Neuronal stem cell (in vitro differentiated cells): ENCODE measurements around the gene TNP2.
A peak's percentile ranks its signal among the peaks of the same experiment; 100 is the strongest.
"Not testable (repeated sequence)": the region's sequence is repeated elsewhere in the genome, so short reads cannot be mapped to it uniquely, and the experiment has no call there.

ENCODE experiments used
- DNase-seq: peaks from one replicate; pipeline ENCODE4 v3.0.0-alpha.2; 2013; ENCODE audit warnings: low spot score
- H2AFZ ChIP-seq: one replicate; pipeline ENCODE4 v1.6.1; 2013; ENCODE audit warnings: mild to moderate bottlenecking, low read length, inconsistent platforms
- H2AK5ac ChIP-seq: 2 replicates; pipeline ENCODE4 v1.6.1; 2013; ENCODE audit warnings: low read depth, mild to moderate bottlenecking, inconsistent platforms, low read length, moderate library complexity, mixed read lengths
- H2BK120ac ChIP-seq: 2 replicates; pipeline ENCODE4 v1.6.1; 2013; ENCODE audit warnings: low read depth, mild to moderate bottlenecking, inconsistent platforms, low read length, moderate library complexity, mixed read lengths
- H2BK12ac ChIP-seq: one replicate; pipeline ENCODE4 v1.6.1; 2013; ENCODE audit warnings: low read length, inconsistent platforms
- H2BK15ac ChIP-seq: 2 replicates; pipeline ENCODE4 v1.6.1; 2013; ENCODE audit warnings: mild to moderate bottlenecking, low read length, inconsistent platforms, mixed read lengths
- H2BK5ac ChIP-seq: one replicate; pipeline ENCODE4 v1.6.1; 2013; ENCODE audit warnings: inconsistent platforms, mild to moderate bottlenecking, low read length, moderate library complexity
- H3K14ac ChIP-seq: one replicate; pipeline ENCODE4 v1.6.1; 2013; ENCODE audit warnings: low read length, inconsistent platforms
- H3K18ac ChIP-seq: 2 replicates; pipeline ENCODE4 v1.6.1; 2013; ENCODE audit warnings: low read length, inconsistent platforms
- H3K23ac ChIP-seq: 2 replicates; pipeline ENCODE4 v1.6.1; 2013; ENCODE audit warnings: low read depth, mild to moderate bottlenecking, mixed read lengths, low read length, inconsistent platforms; ENCODE audit not compliant: poor library complexity
- H3K27ac ChIP-seq: replicated peaks from 3 replicates; pipeline ENCODE4 v1.5.1; 2013; ENCODE audit warnings: low read length, inconsistent platforms
- H3K27me3 ChIP-seq, 3 experiments: 2 replicates each; pipeline ENCODE4 v1.6.1; 2013; ENCODE audit warnings: low read length in 3 of 3, mild to moderate bottlenecking in 2 of 3, inconsistent platforms in 1 of 3, low read depth in 1 of 3, mixed read lengths in 1 of 3, moderate library complexity in 1 of 3; ENCODE audit not compliant: control insufficient read depth in 3 of 3, insufficient read depth in 3 of 3
- H3K36me3 ChIP-seq, 2 donors: replicated peaks in 1 of 2; 2 replicates each; pipeline ENCODE4 v1.6.1; 2013; ENCODE audit warnings: low read length in 2 of 2; ENCODE audit not compliant: control insufficient read depth in 2 of 2, insufficient read depth in 2 of 2
- H3K4ac ChIP-seq: 2 replicates; pipeline ENCODE4 v1.6.1; 2013; ENCODE audit warnings: inconsistent platforms, mild to moderate bottlenecking, low read length, moderate library complexity
- H3K4me1 ChIP-seq, 2 donors: 1 replicate in 1 of 2; 2 replicates in 1 of 2; pipeline ENCODE4 v1.6.1; 2013; ENCODE audit warnings: low read length in 2 of 2, low read depth in 1 of 2; ENCODE audit not compliant: control insufficient read depth in 2 of 2, insufficient read depth in 1 of 2
- H3K4me2 ChIP-seq: one replicate; pipeline ENCODE4 v1.6.1; 2013; ENCODE audit warnings: mild to moderate bottlenecking, low read length, inconsistent platforms; ENCODE audit not compliant: insufficient read depth, poor library complexity, severe bottlenecking
- H3K4me3 ChIP-seq, 2 donors: 2 replicates each; pipeline ENCODE4 v1.5.1; 2013; ENCODE audit warnings: low read length in 2 of 2, mild to moderate bottlenecking in 2 of 2, inconsistent platforms in 1 of 2, moderate library complexity in 1 of 2
- H3K79me1 ChIP-seq: one replicate; pipeline ENCODE4 v1.6.1; 2013; ENCODE audit warnings: low read depth, mild to moderate bottlenecking, inconsistent platforms, low read length, moderate library complexity
- H3K9ac ChIP-seq: one replicate; pipeline ENCODE4 v1.6.1; 2013; ENCODE audit warnings: mild to moderate bottlenecking, low read depth, low read length, inconsistent platforms; ENCODE audit not compliant: poor library complexity
- H3K9me3 ChIP-seq, 2 donors: replicated peaks in 1 of 2; 2 replicates each; pipeline versions ENCODE3 to v1.6.1; 2013; ENCODE audit warnings: low read length in 2 of 2, mild to moderate bottlenecking in 2 of 2, inconsistent platforms in 1 of 2, low read depth in 1 of 2, mixed read lengths in 1 of 2, moderate library complexity in 1 of 2; ENCODE audit not compliant: control insufficient read depth in 2 of 2, insufficient read depth in 1 of 2
- H4K8ac ChIP-seq: one replicate; pipeline ENCODE4 v1.6.1; 2013; ENCODE audit warnings: low read depth, mild to moderate bottlenecking, inconsistent platforms, low read length, moderate library complexity
- H4K91ac ChIP-seq: one replicate; pipeline ENCODE4 v1.6.1; 2013; ENCODE audit warnings: low read length, low read depth, mild to moderate bottlenecking, inconsistent platforms; ENCODE audit not compliant: poor library complexity
- WGBS, 2 donors: extraction: QIAGEN DNeasy Blood & Tissue Kit; methylation state at CpG; one replicate each; pipeline ENCODE4 v1.1.7; 2013; ENCODE audit warnings: missing lambda C conversion rate in 2 of 2, mixed read lengths in 1 of 2; ENCODE audit not compliant: insufficient read length in 2 of 2, insufficient replicate concordance in 1 of 2; ENCODE audit errors: extremely low coverage in 2 of 2; 5-methylcytosine and 5-hydroxymethylcytosine counted together

TNP2 gene

GRCh38 chr16:11298950-11299547 is 29.9 kb upstream of the TNP2 start:
- not testable (repeated sequence) for H2BK15ac ChIP-seq, H2BK5ac ChIP-seq, H3K4ac ChIP-seq, H2AK5ac ChIP-seq, H4K8ac ChIP-seq, H3K36me3 ChIP-seq, H3K27me3 ChIP-seq, H2AFZ ChIP-seq, H3K4me3 ChIP-seq, H3K23ac ChIP-seq, H3K18ac ChIP-seq, DNase-seq, H3K9me3 ChIP-seq, H3K9ac ChIP-seq, H2BK12ac ChIP-seq, H2BK120ac ChIP-seq, H3K4me2 ChIP-seq, H3K27ac ChIP-seq, H3K14ac ChIP-seq, H4K91ac ChIP-seq, H3K79me1 ChIP-seq
- peaks cover 2 to 16% of the 10 kb centered on the region in 2 donors for H3K4me1 ChIP-seq
- no CpG with 5 or more reads among the region's 13 CpGs for WGBS, 2 donors

DNA sequence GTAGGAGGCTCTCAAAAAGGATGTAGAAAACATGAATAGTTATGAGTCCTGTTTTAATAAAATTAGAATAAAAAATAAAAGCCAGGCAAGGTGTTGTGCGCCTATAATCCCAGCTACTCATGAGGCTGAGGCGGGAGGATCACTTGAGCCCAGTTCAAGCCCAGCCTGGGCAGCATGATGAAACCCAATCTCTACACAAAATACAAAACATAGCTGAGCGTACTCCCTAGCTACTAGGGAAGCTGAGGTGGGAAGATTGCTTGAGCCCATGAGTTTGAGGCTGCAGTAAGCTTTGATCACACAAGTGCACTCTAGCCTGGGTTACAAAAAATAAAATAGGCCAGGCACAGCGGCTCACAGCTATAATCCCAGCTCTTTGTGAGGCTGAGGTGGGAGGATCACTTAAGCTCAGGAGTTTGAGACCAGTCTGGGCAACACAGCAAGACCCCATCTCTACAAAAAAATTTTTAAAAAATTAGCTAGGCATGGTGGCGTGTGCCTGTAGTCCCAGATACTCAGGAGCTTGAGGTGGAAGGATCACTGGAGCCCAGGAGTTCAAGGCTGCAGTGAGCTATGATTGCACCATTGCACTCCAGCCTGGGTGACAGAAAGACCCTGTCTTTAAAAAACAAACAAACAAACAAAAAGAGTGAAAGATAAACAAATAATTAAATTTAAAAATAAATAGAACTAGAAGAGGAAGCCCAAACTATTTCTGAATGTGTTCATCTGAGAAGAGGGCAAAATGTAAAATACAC is 29.2 kb upstream of the TNP2 start:
- DNase-seq, result no peak
- no peak overlapping the region for H2BK12ac ChIP-seq

GRCh38 chr16:11297492-11298142 is 28.5 kb upstream of the TNP2 start:
- Histone ChIP-seq H3K18ac (peak overlapping the region; percentile 49), H3K9ac (no peak overlapping the region), H3K27me3 (no peaks in the 10 kb centered on the region), H2BK5ac (no peak overlapping the region), H3K14ac (no peak overlapping the region), H3K27ac (no peak overlapping the region), H3K4me1 (peaks cover 2 to 16% of the 10 kb centered on the region in 2 donors), H4K91ac (no peak overlapping the region), H3K4me2 (no peak overlapping the region), H3K4me3 (peak overlapping the region in 1 of 2 donors; percentile 9), H4K8ac (no peak overlapping the region), H3K9me3 (no peaks in the 10 kb centered on the region), H2BK12ac (no peak overlapping the region), H3K4ac (no peak overlapping the region), H2AFZ (peak overlapping the region; percentile 90), H2AK5ac (no peak overlapping the region), H3K36me3 (no peaks in the 10 kb centered on the region), H2BK120ac (no peak overlapping the region), H3K79me1 (no peaks in the 10 kb centered on the region), H3K23ac (no peak overlapping the region), H2BK15ac (no peak overlapping the region)
- no peak for DNase-seq
- WGBS, 2 donors, result no CpG with 5 or more reads among the region's 19 CpGs

More for the DNA sequence above, 29.2 kb upstream of the TNP2 start:
- H3K4ac ChIP-seq, result no peak overlapping the region
- peak overlapping the region; percentile 90 for H2AFZ ChIP-seq
- no peaks in the 10 kb centered on the region for H3K27me3 ChIP-seq
- no peak overlapping the region for H3K4me2 ChIP-seq
- H3K4me1 ChIP-seq, result peaks cover 2 to 16% of the 10 kb centered on the region in 2 donors
- H3K27ac ChIP-seq, result no peak overlapping the region
- no CpG with 5 or more reads among the region's 5 CpGs for WGBS, 2 donors
- no peak overlapping the region for H4K91ac ChIP-seq
- no peak overlapping the region for H4K8ac ChIP-seq
- no peak overlapping the region for H3K14ac ChIP-seq
- H2BK120ac ChIP-seq, result no peak overlapping the region
- H3K4me3 ChIP-seq, result no peak overlapping the region
- no peak overlapping the region for H3K9ac ChIP-seq
- no peak overlapping the region for H3K18ac ChIP-seq
- H3K79me1 ChIP-seq, result no peaks in the 10 kb centered on the region
- H3K23ac ChIP-seq, result no peak overlapping the region
- no peaks in the 10 kb centered on the region for H3K36me3 ChIP-seq
- no peak overlapping the region for H2BK5ac ChIP-seq
- H2AK5ac ChIP-seq, result no peak overlapping the region
- H2BK15ac ChIP-seq, result no peak overlapping the region
- H3K9me3 ChIP-seq, result no peaks in the 10 kb centered on the region
